HG03439 (cell line): Measurements from ENCODE around the gene TMEM185B.
A peak's percentile ranks its signal among the peaks of the same experiment; 100 is the strongest.

Experiments
- ATAC-seq: cut with Tn5 transposase; IDR thresholded peaks from one replicate; pipeline ENCODE4 v1.9.1; 2021; ENCODE audit warnings: mild to moderate bottlenecking, moderate library complexity; ENCODE audit not compliant: unreplicated experiment

Gene TMEM185B

GRCh38 chr2:120252225-120253020 is 29.2 kb upstream of the TMEM185B start, which contains the start of gene RALB:
Gene RALB (plus strand): TSS chr2:120252852. CDS start chr2:120278665, 25,813 bp downstream.
- peak; percentile 96 for ATAC-seq

GRCh38 chr2:120251880-120252224 is 28.7 kb upstream of the TMEM185B start:
- no peak for ATAC-seq

- no peak for ATAC-seq
Measured at GRCh38 chr2:120251078-120251477, 27.9 kb upstream of the TMEM185B start.

GRCh38 chr2:120250640-120251039 is 27.4 kb upstream of the TMEM185B start:
- no peak for ATAC-seq

GRCh38 chr2:120247851-120248250 is 24.7 kb upstream of the TMEM185B start:
- no peak for ATAC-seq

GRCh38 chr2:120246546-120247300 is 23.5 kb upstream of the TMEM185B start:
- ATAC-seq, result no peak

GRCh38 chr2:120245520-120246332 is 22.5 kb upstream of the TMEM185B start:
- ATAC-seq, result no peak

GRCh38 chr2:120244656-120245519 is 21.7 kb upstream of the TMEM185B start:
- no peak for ATAC-seq

- no peak for ATAC-seq
Measured at GRCh38 chr2:120243875-120244553, 20.8 kb upstream of the TMEM185B start.

- ATAC-seq, result no peak
Measured at GRCh38 chr2:120243211-120243610, 20.0 kb upstream of the TMEM185B start.

GRCh38 chr2:120241684-120242083 is 18.5 kb upstream of the TMEM185B start:
- no peak for ATAC-seq

GRCh38 chr2:120240901-120241429 is 17.8 kb upstream of the TMEM185B start:
- no peak for ATAC-seq

GRCh38 chr2:120239488-120240287 is 16.5 kb upstream of the TMEM185B start:
- no peak for ATAC-seq

- no peak for ATAC-seq
Measured at GRCh38 chr2:120238728-120239487, 15.7 kb upstream of the TMEM185B start.

GRCh38 chr2:120237491-120237902 is 14.3 kb upstream of the TMEM185B start:
- no peak for ATAC-seq

GRCh38 chr2:120236791-120237190 is 13.6 kb upstream of the TMEM185B start:
- ATAC-seq, result no peak

GRCh38 chr2:120236316-120236715 is 13.1 kb upstream of the TMEM185B start:
- no peak for ATAC-seq

GRCh38 chr2:120235681-120236080 is 12.5 kb upstream of the TMEM185B start:
- no peak for ATAC-seq
